HG03565 (cell line): ENCODE measurements around the gene FAM216A.
"Not testable (repeated sequence)": the region's sequence is repeated elsewhere in the genome, so short reads cannot be mapped to it uniquely, and the experiment has no call there.

Source experiments
- ATAC-seq: cut with Tn5 transposase; IDR thresholded peaks from one replicate; pipeline ENCODE4 v1.9.1; 2021; ENCODE audit warnings: mild to moderate bottlenecking, moderate library complexity; ENCODE audit not compliant: unreplicated experiment

FAM216A gene

DNA sequence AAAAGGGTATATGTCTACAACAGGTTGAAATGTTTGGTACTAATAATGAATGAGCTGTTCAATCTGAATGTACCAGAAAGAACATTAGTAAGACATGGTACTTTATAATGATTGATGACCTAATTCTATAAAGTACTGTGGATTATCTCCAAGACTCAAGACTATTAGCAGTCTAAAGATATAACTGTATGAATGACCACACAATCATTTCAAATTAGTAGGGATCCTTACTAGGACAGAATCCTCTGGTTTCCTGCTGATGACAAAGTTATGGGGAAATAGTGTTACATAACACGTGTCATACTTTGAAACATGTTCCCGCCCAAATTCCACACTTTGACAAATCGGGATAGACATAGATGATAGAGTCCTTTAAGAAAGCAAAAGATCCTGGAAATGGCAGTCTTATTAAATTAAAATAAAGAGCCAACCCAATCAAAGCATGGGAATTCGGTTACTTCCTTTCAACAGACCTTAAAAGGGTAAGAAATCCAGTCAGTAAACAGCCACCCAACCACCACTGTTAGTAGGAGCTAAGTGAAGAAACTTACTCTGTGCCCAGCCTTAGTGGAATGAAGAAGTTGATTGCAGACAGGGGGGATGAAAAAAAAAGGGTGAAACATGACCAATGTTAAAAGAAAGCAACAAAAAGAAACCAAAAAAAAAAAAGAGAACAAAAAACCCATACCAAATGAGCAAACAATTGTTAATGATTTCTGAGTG lies 30.5 kb downstream of the FAM216A start:
- no peak for ATAC-seq

DNA sequence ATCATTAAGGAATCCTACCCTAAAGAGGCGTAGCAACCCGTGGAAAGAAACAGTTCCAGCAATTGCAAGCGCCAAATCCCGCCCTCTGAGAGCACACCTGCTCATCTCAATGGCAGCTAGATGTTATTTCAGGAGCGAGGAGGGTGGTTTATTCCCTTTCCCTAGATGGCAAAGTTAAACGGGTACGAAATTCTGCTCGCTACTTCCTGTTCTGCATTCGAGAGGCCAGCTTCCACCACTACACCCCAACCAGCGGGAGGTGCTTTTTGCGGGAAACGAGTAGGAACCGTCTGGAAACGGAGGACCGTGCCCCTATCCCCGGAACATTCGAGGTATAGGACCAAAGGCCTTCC lies 32.7 kb downstream of the FAM216A start:
- peak; percentile 1 for ATAC-seq

- peak; percentile 89 for ATAC-seq
Observed at GRCh38 chr12:110501752-110502738, 33.4 kb downstream of the FAM216A start, which contains the start of the genes RAD9B and VPS29. Gene RAD9B (plus strand): TSS chr12:110502331. CDS start chr12:110502338, 7 bp downstream. Gene VPS29 (minus strand): TSS chr12:110502111. CDS start chr12:110502051, 60 bp downstream.

- ATAC-seq = no peak
Observed at GRCh38 chr12:110503432-110503831, 34.8 kb downstream of the FAM216A start.

- no peak for ATAC-seq
Observed at GRCh38 chr12:110505332-110505731, 36.7 kb downstream of the FAM216A start.

DNA sequence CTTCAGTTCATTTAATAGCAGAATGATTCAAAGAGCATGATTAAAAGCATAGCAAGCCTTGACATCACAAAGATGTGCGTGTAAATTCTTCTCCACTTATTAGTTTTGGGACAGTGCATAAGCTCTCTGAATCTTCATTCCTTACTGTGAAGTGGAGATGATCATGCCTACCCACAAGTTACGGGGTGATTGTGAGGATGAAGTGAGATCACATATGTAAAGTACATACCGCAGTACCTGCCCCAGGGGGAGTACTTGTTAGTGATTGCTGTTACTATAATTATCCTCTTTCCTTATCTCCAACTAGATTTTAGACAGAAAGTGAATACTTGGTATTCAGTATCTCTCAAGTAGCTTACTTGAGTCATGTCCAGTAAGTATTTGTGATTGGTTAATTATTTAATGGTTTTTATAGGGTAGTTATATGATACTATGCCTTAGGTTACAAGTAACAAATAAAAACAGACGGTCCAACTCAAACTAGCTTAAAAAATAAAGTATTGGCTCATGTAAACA lies 39.5 kb downstream of the FAM216A start:
- no peak for ATAC-seq

DNA sequence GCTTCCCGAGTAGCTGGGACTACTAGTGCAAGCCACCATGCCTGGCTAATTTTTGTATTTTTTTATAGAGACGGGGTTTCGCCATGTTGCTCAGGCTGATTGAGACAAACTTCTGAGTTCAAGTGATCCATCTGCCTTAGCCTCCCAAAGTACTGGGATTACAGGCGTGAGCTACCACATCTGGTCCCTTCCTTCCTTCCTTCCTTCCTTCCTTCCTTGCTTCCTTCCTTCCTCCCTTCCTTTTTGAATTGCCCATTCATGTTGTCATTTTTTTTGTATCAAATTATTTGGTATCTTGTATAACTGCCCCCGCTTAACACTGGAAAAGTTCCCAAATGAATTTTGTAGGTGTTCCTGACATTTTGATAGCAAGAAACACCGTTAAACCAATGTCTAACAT lies 45.2 kb downstream of the FAM216A start:
- no peak for ATAC-seq

DNA sequence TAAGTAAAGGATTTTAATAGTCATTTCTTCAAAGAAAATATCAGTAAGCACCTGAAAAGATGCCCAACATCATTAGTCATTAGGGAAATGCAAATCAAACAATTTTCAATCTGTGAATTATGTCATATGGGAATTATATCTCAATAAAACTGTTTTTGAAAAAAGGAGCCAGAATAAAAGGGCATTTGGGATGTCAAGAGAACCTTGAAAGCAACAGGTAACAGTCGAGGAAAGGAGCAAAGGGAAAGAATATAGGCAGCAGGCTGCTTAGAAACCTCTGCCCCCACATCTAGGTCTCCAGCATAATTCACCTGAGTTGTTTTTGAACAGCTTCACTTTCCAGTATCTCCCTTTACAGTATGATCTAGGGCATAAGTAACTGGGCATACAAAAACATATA lies 45.7 kb downstream of the FAM216A start:
- no peak for ATAC-seq

- ATAC-seq = no peak
Observed at GRCh38 chr12:110516995-110517394, 48.4 kb downstream of the FAM216A start.

- not testable (repeated sequence) for ATAC-seq
Observed at GRCh38 chr12:110518014-110518413, 49.4 kb downstream of the FAM216A start.

- not testable (repeated sequence) for ATAC-seq
Observed at GRCh38 chr12:110520876-110521712, 52.4 kb downstream of the FAM216A start.

DNA sequence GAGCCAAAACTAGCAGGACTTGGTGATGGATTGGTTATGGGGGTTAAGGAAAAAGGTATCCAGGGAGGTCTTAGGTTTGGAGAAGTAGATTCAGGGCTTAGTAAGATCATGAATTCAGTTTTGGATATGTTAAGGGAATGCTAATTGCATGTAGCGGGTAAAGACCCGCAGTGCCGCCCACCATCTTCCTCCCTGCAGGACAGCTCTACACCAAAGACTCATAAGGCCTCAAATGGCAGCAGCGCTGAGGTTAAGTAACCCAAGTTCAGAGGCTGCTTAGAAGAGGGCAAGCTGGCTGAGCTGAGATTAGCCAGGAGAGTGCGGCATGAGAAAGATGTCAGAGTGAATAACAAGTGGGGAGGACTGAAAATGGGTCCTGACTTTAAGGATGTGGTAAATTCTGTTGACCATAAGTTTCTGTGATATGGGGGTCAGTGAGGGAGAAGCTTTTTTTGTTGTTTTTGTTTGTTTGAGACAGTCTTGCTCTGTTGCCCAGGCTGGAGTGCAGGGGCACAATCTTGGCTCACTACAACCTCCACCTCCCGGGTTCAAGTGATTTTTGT lies 59.7 kb downstream of the FAM216A start:
- ATAC-seq = no peak

GRCh38 chr12:110530511-110530910 lies 61.9 kb downstream of the FAM216A start:
- ATAC-seq = no peak

GRCh38 chr12:110531741-110532333 lies 63.2 kb downstream of the FAM216A start:
- peak; percentile 74 for ATAC-seq

- no peak for ATAC-seq
Observed at GRCh38 chr12:110532644-110533043, 64.0 kb downstream of the FAM216A start.

DNA sequence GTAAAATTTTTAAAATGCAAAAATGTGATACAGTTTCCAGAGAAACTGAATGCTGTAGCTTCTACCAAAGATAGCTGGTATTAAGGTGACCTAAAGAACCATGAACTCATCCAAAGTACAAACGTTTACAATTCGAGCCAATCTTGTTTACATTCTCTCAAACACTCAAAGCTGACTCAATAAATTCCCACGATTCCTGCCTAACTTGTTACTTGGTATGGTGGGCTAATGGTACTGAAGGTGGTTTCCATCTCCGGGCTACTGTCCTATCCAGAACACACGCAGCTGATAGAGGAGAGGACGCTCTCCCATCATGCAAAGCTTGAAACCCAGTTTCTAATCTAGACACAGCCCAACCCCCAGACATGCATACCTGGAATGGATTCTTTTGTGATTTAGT lies 65.0 kb downstream of the FAM216A start:
- no peak for ATAC-seq

- no peak for ATAC-seq
Observed at GRCh38 chr12:110534811-110535210, 66.2 kb downstream of the FAM216A start.

- ATAC-seq = no peak
Observed at GRCh38 chr12:110536834-110537604, 68.4 kb downstream of the FAM216A start.
